Body of pancreas (tissue), 4 donors: ENCODE measurements around the gene TTLL11.

Experiments
- CTCF ChIP-seq, 7 experiments: fragments of 450-650 bp in 4 of 7; fragments of 200-600 bp in 3 of 7; sonication (generic) in 3 of 7; IDR thresholded peaks; one replicate each; pipeline ENCODE4 v1.5.1; 2016 to 2019; ENCODE audit warnings: antibody characterized with exemption in 7 of 7
- POLR2A ChIP-seq, 3 donors: fragments of 450-650 bp; IDR thresholded peaks; one replicate each; pipeline ENCODE4 v1.6.1; 2016; ENCODE audit warnings: antibody characterized with exemption in 3 of 3, mild to moderate bottlenecking in 2 of 3

- no peak for TF ChIP-seq CTCF (IDR thresholded peaks at IDR 0.05)
- no peak for TF ChIP-seq POLR2A (IDR thresholded peaks at IDR 0.05)
Measured at GRCh38 chr9:121844562-121844961, 248.5 kb downstream of the TTLL11 start.
